Activated CD8-positive, alpha-beta memory T cell treated with anti-CD3 and anti-CD28 coated beads, Interleukin-2, amount 10 ng/mL, durations not matched to agents 7 days and 5 days (primary cell): Measurements from ENCODE around the gene CDK15. TPM values are rescaled to one million over a fixed set of nuclear protein-coding genes. Genes with fewer than 3 reads are reported as not detected.

Experiments
- ATAC-seq: fragments of 150-1000 bp; cut with Tn5 transposase; one replicate; pipeline ENCODE4 v1.10.0; 2021; ENCODE audit warnings: moderate library complexity
- CTCF ChIA-PET: fragments of 350-600 bp; sonication (Branson Sonifier 250); formaldehyde crosslinking; loops from one replicate; lab custom pipeline; 2021; ENCODE audit warnings: antibody characterized with exemption; lab: Charles Lee
- DNase-seq: peaks from one replicate; pipeline ENCODE4 v3.0.0-alpha.2; 2020
- H3K27ac Mint-ChIP-seq: one replicate; pipeline ENCODE4 v1.8.0; 2021; ENCODE audit warnings: mild to moderate bottlenecking, mixed read lengths
- H3K27me3 Mint-ChIP-seq: one replicate; pipeline ENCODE4 v1.8.0; 2021; ENCODE audit warnings: mixed read lengths
- H3K36me3 Mint-ChIP-seq: one replicate; pipeline ENCODE4 v1.8.0; 2021; ENCODE audit warnings: mild to moderate bottlenecking, mixed read lengths
- H3K4me1 Mint-ChIP-seq: one replicate; pipeline ENCODE4 v1.8.0; 2021; ENCODE audit warnings: mixed read lengths
- H3K4me3 Mint-ChIP-seq: one replicate; pipeline ENCODE4 v1.8.0; 2021; ENCODE audit warnings: mild to moderate bottlenecking, moderate library complexity, mixed read lengths
- H3K9me3 Mint-ChIP-seq: one replicate; pipeline ENCODE4 v1.8.0; 2022; ENCODE audit warnings: low read depth, mixed read lengths
- total RNA-seq, 2 experiments: library from RNA; stranded (reverse); gene quantifications; one replicate each; pipeline ENCODE4 v1.2.3, GENCODE V29; 2021

The CDK15 gene
- total RNA-seq, 2 experiments from 2014 or later, result not detected

DNA sequence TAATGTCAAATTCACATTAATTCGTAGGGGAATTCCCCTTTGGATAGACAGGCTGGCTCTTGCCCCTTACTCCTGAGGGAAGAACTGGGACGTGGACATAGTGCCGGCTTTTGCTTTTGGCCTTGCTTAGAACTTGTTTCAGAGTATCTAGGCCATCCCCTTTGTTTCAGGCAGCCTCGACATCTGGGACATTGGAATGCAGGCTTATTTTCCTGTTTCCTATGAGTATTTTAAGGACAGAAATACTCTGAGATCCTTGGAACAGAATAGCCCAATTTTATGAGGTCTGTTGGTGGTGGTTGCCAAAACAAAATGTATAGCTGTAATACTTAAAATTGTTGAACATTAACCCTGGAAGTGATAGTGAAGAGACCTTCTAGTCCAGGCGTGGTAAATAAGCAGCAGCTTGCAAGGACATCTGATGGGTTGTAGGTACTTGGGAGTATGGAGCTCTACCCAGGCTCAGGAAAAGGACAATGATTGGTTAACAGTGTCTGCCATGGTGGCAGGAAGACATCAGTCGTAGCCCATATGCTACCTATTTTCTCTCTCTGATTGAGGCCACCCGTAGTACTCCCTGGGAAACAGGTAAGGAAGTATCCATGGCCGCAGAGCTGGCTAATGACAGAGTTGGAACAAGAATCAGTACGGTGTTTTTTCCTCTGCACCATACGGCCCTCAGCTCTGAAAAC is 112.4 kb downstream of the CDK15 start:
- Mint-ChIP-seq H3K36me3 (no peaks in the 10 kb centered on the region), H3K27me3 (peaks cover 3% of the 10 kb centered on the region), H3K4me1 (no peaks in the 10 kb centered on the region), H3K27ac (no peak overlapping the region), H3K4me3 (no peak overlapping the region), H3K9me3 (no peaks in the 10 kb centered on the region)
- ATAC-seq (no peak), DNase-seq (no peak)
- CTCF ChIA-PET, result no interaction called here

DNA sequence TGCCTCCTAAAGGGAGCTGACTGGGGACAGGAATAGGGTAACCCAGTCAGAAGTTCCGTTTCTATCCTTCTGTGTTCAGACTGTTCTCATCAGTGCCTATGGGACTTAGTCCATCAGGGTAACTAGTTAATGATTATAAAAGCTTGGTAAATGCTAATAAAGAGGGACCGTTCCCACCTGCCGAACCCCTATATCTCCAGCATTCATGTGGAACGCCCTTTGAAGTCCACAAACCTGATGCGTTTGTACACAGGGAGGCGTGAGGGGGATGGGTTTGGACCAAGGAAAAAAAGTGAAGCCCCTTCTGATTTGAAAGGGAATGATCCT is 112.9 kb downstream of the CDK15 start:
- ATAC-seq, result no peak
- CTCF ChIA-PET, result no interaction called here
- H3K27me3 Mint-ChIP-seq, result peaks cover 3% of the 10 kb centered on the region
- no peaks in the 10 kb centered on the region for H3K36me3 Mint-ChIP-seq
- H3K4me3 Mint-ChIP-seq, result no peak overlapping the region
- no peak overlapping the region for H3K27ac Mint-ChIP-seq
- no peaks in the 10 kb centered on the region for H3K4me1 Mint-ChIP-seq
- no peaks in the 10 kb centered on the region for H3K9me3 Mint-ChIP-seq
- DNase-seq, result no peak

DNA sequence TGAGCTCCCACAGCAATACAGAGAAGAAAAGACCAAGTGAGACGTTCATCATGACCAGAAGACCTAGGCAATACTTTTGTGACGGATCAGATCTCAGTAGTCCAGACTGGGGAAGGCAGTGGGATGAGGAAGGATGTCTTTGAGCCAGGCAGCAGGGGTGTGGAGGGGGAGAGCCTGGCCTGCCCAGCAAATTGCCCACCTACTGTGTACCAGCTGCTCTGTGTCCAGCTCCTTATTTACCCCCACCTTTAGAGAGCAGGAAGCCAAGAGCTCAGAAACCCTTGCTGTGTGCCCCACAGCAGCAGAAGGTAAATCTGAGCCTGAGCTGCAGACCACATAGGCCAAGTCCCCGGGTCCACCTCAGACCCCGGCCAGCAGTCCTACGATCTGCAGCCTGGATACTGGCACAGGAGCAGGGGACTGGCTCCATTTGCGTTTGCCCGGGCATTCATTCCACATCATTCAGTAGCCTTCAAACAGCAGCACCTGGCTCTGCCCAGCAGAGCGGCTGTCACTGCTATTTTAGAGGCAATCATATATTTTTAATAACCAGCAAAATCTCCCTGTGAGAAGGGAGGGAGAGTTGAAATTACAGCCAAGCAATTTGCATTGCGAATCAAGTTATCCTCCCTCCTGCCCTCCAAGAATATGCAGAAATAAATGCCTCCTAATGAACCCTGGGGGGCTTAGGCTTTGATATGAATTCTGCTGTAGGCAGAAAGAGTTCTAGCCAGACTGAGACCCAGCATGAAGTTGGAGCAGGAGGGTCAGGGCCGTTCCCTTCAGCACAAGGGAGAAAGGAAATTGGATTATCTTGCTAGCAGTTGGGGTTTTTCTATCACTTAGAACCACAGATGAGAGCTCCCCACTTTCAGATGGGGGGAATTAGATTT is 117.3 kb downstream of the CDK15 start:
- H3K4me1 Mint-ChIP-seq, result no peaks in the 10 kb centered on the region
- ATAC-seq (no peak), DNase-seq (no peak)
- H3K9me3 Mint-ChIP-seq, result no peaks in the 10 kb centered on the region
- no peak overlapping the region for H3K27ac Mint-ChIP-seq
- no peaks in the 10 kb centered on the region for H3K36me3 Mint-ChIP-seq
- no peak overlapping the region for H3K4me3 Mint-ChIP-seq
- CTCF ChIA-PET, result no interaction called here
- H3K27me3 Mint-ChIP-seq, result peaks cover 6% of the 10 kb centered on the region

DNA sequence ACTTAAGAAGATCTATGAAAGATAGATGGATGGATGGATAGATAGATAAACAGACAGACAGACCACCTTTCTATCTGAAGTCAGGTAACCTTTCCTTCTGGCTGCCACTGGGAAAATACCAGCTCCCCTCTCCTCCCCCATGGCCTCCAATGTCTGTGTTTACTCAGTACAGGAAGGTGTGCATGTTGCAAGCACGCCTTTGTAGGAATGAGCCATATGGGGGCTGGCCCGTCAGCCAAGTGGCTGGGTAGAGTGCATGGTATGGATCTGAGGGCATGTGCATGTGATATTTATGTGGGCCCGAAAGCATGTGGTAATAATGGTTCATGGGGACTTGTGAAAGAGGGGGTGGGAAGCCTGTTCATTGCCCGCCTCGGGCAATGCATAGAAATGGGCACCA is 118.1 kb downstream of the CDK15 start:
- H3K9me3 Mint-ChIP-seq, result no peaks in the 10 kb centered on the region
- no peak for DNase-seq
- H3K36me3 Mint-ChIP-seq, result no peaks in the 10 kb centered on the region
- H3K4me3 Mint-ChIP-seq, result no peak overlapping the region
- peaks cover 6% of the 10 kb centered on the region for H3K27me3 Mint-ChIP-seq
- no peak overlapping the region for H3K27ac Mint-ChIP-seq
- H3K4me1 Mint-ChIP-seq, result no peaks in the 10 kb centered on the region
- ATAC-seq, result no peak
- CTCF ChIA-PET, result no interaction called here

DNA sequence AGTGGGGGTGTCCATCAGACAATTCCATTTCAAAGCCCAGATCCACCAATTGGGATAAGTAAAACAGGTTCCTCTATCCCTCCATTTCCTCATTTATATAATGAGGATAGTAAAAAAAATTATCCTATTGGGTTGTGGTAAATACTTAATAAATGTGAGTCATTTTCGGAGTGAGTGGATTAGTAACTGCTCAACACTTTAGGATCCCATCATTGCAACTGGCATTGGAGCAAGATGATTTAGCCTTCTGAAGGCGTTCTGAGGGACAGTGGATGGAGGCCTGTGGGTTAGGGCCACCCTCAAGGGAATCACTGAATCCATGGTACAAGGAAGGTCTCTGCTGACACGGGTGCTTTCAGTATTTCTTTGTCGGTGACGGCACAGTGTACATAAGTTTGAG is 118.7 kb downstream of the CDK15 start:
- CTCF ChIA-PET, result no interaction called here
- ATAC-seq, result no peak
- no peaks in the 10 kb centered on the region for H3K4me1 Mint-ChIP-seq
- no peaks in the 10 kb centered on the region for H3K36me3 Mint-ChIP-seq
- no peak overlapping the region for H3K4me3 Mint-ChIP-seq
- H3K9me3 Mint-ChIP-seq, result no peaks in the 10 kb centered on the region
- no peak overlapping the region for H3K27ac Mint-ChIP-seq
- H3K27me3 Mint-ChIP-seq, result peaks cover 6% of the 10 kb centered on the region
- DNase-seq, result no peak

DNA sequence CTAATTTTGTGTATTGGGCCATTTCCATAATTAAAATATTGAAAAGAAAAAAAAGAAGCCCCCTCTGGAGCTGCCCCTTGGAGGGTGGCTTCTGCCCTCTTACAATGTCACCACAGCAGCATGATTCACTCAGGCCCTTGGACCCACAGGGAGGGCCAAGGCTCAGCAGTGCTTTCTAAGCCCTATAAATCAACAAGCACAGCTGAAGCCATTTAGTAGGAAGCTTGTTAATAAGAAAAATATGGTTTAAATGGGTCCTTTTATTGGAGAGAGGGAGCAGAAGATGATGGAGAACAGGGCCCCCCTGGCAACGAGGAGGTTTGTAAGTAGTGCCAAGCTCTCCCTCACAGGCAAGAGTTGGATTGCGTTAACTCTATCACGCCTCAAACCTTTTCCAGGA is 119.7 kb downstream of the CDK15 start:
- H3K4me1 Mint-ChIP-seq, result no peaks in the 10 kb centered on the region
- CTCF ChIA-PET, result no interaction called here

DNA sequence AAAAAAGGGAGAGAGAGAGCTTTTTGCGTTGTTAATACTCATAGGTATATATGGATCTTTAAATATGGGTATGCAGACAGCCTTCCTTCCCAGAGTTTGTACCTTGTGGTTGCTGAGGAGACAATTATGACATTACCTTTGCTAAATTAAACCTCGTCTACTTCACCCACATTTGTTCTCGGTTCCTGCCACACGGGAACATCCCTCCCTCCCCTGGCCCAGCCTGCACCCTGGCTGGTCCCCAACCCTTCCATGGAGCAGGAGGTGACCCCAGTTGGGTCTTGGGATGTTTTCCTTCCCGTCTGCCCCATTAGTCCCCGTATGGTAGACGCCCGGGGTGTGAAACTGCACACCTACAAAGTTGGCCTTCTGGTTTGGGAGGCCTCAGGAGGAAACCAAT is 122.0 kb downstream of the CDK15 start:
- Mint-ChIP-seq H3K4me1 (no peaks in the 10 kb centered on the region), H3K36me3 (no peaks in the 10 kb centered on the region), H3K27me3 (peaks cover 11% of the 10 kb centered on the region), H3K9me3 (no peaks in the 10 kb centered on the region), H3K4me3 (no peak overlapping the region), H3K27ac (no peak overlapping the region)
- ATAC-seq (no peak), DNase-seq (no peak)
- CTCF ChIA-PET, result no interaction called here

More for the DNA sequence above, 119.7 kb downstream of the CDK15 start:
- no peaks in the 10 kb centered on the region for H3K36me3 Mint-ChIP-seq
- no peaks in the 10 kb centered on the region for H3K9me3 Mint-ChIP-seq
- H3K4me3 Mint-ChIP-seq, result no peak overlapping the region
- no peak overlapping the region for H3K27ac Mint-ChIP-seq
- DNase-seq (no peak), ATAC-seq (no peak)
- peaks cover 6% of the 10 kb centered on the region for H3K27me3 Mint-ChIP-seq

DNA sequence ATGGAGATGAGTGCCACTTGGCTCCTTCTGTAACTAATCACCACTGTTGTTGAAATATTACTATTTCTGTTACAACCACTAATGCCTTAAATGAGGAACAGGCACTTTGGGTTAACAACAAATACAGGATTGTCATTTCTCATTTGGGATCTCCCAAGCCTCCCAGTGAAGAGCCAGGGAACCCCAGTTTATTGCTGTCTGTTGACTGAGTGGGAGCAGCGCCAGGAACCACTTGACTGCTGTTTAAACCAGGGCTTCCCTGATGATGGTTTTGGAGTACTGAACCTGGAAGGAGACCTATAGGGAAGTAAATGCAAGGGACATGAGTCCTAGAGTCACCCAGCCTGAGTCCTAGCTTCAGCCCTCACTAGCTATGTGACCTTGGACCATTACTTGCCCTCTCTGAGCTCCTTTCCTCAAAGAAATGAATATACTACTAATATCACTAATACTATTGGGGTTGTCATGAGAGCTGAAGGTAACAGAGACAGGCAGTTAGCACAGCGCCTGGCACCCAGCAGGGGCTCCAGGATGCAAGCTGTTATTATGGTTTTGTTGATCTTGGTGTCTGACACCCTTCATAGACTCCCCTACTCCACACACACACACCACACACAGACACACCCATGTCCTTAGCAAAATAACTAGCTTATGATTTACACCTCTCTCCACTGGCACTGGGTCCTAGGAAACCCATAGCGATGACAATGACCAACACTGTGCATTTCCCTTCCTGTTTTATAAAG is 123.1 kb downstream of the CDK15 start:
- H3K27ac Mint-ChIP-seq, result no peak overlapping the region

DNA sequence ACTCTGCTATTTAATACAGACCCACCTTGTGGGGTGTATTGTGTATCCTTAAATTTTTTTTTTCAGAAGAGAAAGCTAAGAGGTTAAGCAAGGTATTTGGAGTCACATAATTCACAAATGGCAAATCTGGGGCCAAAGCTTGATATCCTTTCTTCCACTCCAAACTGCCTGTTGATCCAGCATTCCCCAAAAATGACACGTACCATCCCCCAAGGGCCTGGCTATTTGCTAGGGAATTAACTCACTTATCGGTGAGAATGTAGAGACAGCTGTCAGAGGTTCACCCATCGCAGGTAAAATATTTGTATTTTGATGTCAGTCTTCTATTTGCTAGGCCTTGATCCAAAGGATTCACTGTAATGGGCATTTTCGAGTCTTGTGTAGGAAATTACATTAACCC is 123.7 kb downstream of the CDK15 start:
- Mint-ChIP-seq H3K4me1 (no peaks in the 10 kb centered on the region), H3K4me3 (no peak overlapping the region), H3K9me3 (no peaks in the 10 kb centered on the region), H3K27ac (no peak overlapping the region), H3K27me3 (peaks cover 11% of the 10 kb centered on the region), H3K36me3 (no peaks in the 10 kb centered on the region)
- CTCF ChIA-PET, result interaction anchor here (1.0 kb wide), 1 partner anchor 8 kb away, joined by 3 read pairs; no protein-coding TSS in a partner anchor
- no peak for DNase-seq
- no peak for ATAC-seq

More for the DNA sequence above, 123.1 kb downstream of the CDK15 start:
- ATAC-seq (no peak), DNase-seq (no peak)
- no peaks in the 10 kb centered on the region for H3K36me3 Mint-ChIP-seq
- CTCF ChIA-PET, result interaction anchor here (1.0 kb wide), 1 partner anchor 8 kb away, joined by 3 read pairs; no protein-coding TSS in a partner anchor
- no peak overlapping the region for H3K4me3 Mint-ChIP-seq
- H3K9me3 Mint-ChIP-seq, result no peaks in the 10 kb centered on the region
- peaks cover 11% of the 10 kb centered on the region for H3K27me3 Mint-ChIP-seq
- no peaks in the 10 kb centered on the region for H3K4me1 Mint-ChIP-seq

DNA sequence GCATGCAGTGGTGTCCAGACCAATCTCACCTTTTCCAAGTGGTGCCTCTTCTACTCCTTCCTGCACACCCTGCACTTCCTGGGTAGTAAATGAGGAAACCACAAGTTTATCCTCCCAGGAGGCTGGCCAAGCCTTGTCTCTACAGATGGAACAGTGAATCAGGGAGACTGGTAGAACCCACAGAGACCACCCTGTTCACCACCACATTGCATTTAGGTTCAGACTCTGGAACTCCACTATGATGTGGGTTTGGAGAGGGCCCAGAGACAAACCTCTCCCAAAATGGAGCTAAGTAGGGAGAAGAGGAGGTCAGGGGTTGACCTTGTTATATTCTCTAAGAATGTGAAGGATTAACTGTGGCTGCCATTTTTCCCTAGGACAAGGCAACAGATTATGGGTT is 124.5 kb downstream of the CDK15 start:
- H3K36me3 Mint-ChIP-seq, result no peaks in the 10 kb centered on the region
- no peaks in the 10 kb centered on the region for H3K4me1 Mint-ChIP-seq
- ATAC-seq (no peak), DNase-seq (no peak)
- H3K27ac Mint-ChIP-seq, result no peak overlapping the region
- H3K9me3 Mint-ChIP-seq, result peaks cover 3% of the 10 kb centered on the region
- H3K27me3 Mint-ChIP-seq, result peaks cover 11% of the 10 kb centered on the region
- CTCF ChIA-PET, result no interaction called here
- H3K4me3 Mint-ChIP-seq, result no peak overlapping the region

DNA sequence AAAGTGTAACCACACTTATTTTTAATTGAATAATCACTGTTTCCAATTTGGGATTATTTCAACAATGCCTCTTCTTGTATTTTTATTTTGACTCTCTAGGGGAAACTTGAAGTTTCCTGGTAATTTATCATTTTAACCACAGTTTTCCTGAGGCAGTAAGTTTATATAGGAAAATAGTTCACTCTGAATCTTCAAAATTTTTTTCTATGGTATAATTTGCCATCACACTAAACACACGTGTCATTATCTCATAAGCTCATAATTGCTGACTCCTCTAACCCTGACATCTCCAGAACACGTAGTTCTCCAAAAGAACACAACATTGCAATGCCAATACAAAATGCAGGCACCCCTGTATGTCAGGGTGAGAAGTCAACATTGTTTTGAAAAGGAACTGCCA is 125.1 kb downstream of the CDK15 start:
- CTCF ChIA-PET, result no interaction called here
- peaks cover 3% of the 10 kb centered on the region for H3K9me3 Mint-ChIP-seq
- ATAC-seq, result no peak

DNA sequence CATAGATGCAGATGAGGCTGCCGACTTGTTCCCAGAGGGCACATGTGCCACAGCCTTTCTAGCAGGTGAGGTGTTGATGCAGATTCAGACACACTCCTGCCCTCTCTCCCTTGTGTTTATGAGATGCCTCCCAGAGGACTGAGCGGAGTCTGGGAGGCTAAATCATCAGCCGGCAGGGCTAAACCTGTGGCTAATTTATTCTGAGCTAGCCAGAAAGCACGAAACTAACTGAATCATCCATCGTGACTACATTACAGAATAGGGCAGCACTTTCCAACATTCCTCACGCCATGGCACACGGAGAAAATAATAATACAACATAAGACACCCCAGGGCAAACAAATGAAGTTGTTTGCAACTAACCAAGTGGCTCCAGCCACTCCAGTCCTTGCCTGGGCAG is 125.6 kb downstream of the CDK15 start:
- no peak for DNase-seq
- Mint-ChIP-seq H3K4me1 (no peaks in the 10 kb centered on the region), H3K36me3 (no peaks in the 10 kb centered on the region), H3K4me3 (no peak overlapping the region), H3K27ac (no peak overlapping the region), H3K9me3 (peaks cover 3% of the 10 kb centered on the region), H3K27me3 (peaks cover 11% of the 10 kb centered on the region)
- ATAC-seq, result no peak
- CTCF ChIA-PET, result no interaction called here

More for the DNA sequence above, 125.1 kb downstream of the CDK15 start:
- DNase-seq, result no peak
- no peaks in the 10 kb centered on the region for H3K36me3 Mint-ChIP-seq
- H3K4me1 Mint-ChIP-seq, result no peaks in the 10 kb centered on the region
- H3K27ac Mint-ChIP-seq, result no peak overlapping the region
- peaks cover 11% of the 10 kb centered on the region for H3K27me3 Mint-ChIP-seq
- H3K4me3 Mint-ChIP-seq, result no peak overlapping the region

DNA sequence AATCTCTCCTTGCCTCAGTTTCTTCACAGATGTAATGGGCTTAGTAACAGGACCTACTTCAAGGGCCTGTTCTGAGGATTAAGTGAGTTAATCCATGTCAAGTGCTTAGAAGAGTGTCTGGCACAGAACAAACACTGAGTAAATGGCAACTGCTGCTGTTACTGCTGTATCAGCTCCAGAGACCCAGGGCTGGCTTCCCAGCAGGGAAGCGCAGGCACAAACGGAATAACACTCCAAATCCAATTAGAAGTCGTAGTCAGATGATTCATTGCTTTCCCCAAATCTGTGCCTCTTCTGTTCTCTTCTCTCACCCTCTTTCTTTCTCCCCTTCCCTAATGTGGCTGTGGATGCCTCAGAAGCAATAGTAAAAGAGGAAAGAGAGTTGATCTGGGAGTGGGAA is 126.2 kb downstream of the CDK15 start:
- Mint-ChIP-seq H3K27me3 (peaks cover 10% of the 10 kb centered on the region), H3K36me3 (no peaks in the 10 kb centered on the region), H3K27ac (no peak overlapping the region), H3K4me3 (no peak overlapping the region), H3K4me1 (no peaks in the 10 kb centered on the region), H3K9me3 (peaks cover 3% of the 10 kb centered on the region)
- no peak for ATAC-seq
- no peak for DNase-seq
- CTCF ChIA-PET, result no interaction called here
